ENCODE data around the gene OR2A2.

OR2A2 gene

GRCh38 chr7:144158861-144159260, 49.5 kb downstream of the OR2A2 start:
- no peak for DNase-seq (ENCODE audit: low read depth, low spot score)
- in situ Hi-C loops (cut with HindIII; ENCODE audit: low sequenced_read_pairs) = no loop called here
- H3K4me3 ChIP-seq (ENCODE audit: low read depth, low read length) = no peak overlapping the region
- no peak for TF ChIP-seq CTCF (IDR thresholded peaks at IDR 0.05; ENCODE audit: low read depth, low read length)

Measured in astrocyte of the spinal cord (primary cell).